Breast epithelium (tissue), 3 donors: Measurements from ENCODE around the gene SKIC8.

Experiments
- CTCF ChIP-seq, 3 donors: fragments of 450-650 bp; IDR thresholded peaks; one replicate each; pipeline ENCODE4 v1.5.1; 2016 to 2017; ENCODE audit warnings: antibody characterized with exemption in 3 of 3, mild to moderate bottlenecking in 3 of 3, moderate library complexity in 3 of 3
- POLR2A ChIP-seq: fragments of 450-650 bp; IDR thresholded peaks from one replicate; pipeline ENCODE4 v1.6.1; 2016; ENCODE audit warnings: antibody characterized with exemption, mild to moderate bottlenecking, moderate library complexity

- TF ChIP-seq CTCF (IDR thresholded peaks at IDR 0.05), result no peak
- no peak for TF ChIP-seq POLR2A
Observed at GRCh38 chr15:78312536-78312935, 13.1 kb upstream of the SKIC8 start.
